CD4-positive, alpha-beta T cell treated with Interleukin-4 for 4 hours (primary cell): ENCODE data around the gene UBN2.
"Not testable (repeated sequence)": the region's sequence is repeated elsewhere in the genome, so short reads cannot be mapped to it uniquely, and the experiment has no call there.

Experiments used
- DNase-seq: peaks from one replicate; pipeline ENCODE4 v3.0.0-alpha.2; 2020

UBN2 gene

DNA sequence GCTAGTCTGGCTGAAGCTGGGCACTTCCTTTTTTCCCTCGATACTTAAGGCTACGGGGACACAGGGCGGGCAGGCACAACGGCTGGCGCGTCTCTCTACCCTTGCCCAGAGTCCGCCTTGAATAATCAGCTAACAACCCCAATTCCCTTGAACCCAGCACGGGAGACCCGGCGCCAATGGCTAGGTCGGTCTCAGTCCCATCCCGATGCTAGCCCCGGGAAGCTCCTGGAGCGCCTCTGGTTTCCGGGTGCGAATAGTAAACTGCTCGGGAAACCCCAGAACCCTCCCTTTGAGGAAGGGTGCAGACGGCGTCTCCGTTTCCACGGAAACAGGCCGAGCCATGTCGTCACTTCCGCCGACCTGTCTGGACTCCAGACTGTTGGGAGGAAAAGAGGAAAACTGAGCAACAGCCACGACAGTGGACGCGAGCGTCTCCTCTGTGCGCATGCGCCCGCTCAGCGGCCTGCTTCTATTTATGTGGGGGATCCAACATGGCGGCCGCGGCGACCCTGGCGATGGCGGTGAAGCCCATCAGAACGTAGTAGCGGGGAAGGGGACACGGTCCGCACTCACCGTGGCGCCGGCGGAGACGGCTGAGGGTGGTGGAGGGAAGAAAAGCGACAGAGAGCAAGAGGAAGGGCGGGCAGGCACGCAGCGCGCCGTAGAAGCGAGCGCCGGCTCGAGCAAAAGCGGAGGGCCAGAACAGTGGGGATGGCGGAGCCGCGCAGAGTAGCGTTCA is at the start of gene UBN2:
TSS of gene UBN2 (plus strand) at position 464 of the 739 bp plus-strand sequence. CDS start at position 712, 248 bp downstream.
- peak; percentile 96 for DNase-seq

DNA sequence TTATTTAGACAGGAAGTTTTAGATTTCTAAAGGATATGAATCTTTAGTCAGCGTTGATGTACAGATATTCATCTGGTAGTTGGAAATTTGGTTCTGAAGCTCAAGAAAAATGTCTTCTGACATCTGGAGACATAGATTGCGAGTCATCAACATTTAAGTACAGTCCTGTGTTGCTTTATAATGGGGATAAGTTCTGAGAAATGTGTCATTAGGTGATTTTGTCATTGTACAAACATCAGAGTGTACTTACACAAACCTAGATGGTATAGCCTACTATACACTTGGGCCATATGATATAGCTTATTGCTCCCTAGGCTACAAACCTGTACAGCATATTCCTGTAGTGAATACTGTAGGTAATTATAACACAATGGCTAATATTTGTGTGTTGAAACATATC is 49.6 kb upstream of the UBN2 start:
- no peak for DNase-seq

DNA sequence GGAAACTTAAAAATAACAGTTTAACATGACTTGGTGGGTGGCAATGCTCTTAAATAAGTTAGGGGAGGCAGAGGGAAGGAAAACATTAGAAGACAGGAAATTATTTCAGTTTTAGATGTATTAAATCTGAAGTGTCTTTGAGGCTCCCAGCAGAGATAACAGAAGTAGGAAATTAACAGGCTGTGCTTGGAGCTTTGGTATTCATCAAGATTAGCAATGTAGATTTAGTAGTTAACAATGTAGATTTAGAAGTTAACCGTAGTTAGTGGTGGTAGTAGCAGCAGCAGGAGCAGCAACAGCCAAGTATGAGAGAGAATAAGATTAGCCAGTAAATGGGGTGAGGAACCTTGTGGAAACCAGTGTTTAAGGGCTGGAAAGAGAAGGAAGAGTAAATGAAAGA is 48.7 kb upstream of the UBN2 start:
- DNase-seq, result no peak

DNA sequence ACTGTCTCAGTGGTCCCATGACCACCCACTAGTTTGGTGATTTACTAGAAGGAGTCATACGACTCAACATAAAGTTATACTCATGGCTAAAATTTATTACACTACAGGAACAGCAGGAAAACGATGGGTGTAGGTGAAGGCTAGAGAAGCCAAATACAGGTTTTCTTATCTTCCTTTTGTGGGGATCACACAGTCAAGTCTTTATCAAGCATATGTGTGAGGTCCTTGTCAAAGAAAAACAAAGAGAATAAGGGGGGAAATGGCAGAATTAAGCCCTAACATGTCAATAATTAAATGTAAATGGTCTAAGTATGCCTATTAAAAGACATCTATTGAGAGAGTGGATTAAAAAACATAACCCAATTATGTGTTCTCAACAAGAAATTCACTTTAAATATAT is 47.8 kb upstream of the UBN2 start:
- no peak for DNase-seq

DNA sequence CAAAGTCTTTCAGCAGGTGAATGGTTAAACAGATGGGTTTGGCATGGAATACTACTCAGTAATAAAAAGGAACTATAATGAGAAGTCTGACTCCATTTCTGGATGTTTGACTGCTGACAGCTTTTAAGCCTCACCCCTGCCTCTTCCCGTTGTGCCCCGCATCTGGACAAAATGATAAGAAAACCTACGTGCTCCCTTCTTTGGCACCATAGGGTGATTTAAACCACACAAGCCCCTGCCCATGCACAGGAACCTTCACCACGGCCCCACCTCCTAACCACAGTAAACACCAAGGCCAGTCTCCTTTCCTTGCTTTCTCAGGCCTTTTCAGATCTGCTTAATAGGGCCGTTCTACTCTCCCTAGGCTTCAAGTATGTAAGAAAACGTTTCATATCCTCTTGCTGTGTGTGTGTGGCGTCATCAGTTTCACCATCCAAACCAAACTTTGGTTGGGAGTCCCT is 47.1 kb upstream of the UBN2 start:
- no peak for DNase-seq

DNA sequence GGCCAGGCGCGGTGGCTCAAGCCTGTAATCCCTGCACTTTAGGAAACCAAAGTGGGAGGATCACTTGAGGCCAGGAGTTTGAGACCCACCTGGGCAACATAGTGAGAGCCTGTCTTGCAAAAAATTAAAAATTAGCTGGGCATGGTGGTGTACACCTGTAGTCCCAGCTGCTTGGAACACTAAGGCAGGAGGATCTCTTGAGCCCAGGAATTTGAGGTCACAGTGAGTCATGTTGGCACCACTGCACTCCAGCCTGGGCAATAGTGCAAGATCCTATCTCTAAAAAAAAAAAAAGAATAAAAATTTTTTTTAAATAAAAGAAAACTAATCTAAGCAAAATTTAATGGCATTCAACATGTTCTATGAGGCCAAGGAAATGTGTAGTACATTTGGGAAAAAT is 44.9 kb upstream of the UBN2 start:
- no peak for DNase-seq

DNA sequence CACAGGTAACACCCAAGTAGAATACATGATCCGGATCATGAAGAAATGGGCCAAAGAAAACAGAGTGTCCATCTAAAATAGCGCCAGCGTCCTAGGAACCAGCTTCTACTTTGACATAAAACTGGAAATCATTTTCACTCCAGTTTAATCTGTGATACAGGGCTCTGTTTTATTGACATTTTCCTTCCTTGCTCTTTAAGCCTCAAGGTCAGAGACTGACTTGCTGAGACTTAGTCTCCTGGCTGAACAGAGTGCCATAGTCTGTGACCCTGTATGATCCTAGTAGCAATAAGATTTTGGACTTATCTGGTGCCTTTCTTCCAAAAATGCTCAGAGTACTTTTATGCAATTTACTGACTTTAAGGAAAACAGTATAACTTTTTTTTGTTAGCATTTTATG is 41.7 kb upstream of the UBN2 start:
- no peak for DNase-seq

DNA sequence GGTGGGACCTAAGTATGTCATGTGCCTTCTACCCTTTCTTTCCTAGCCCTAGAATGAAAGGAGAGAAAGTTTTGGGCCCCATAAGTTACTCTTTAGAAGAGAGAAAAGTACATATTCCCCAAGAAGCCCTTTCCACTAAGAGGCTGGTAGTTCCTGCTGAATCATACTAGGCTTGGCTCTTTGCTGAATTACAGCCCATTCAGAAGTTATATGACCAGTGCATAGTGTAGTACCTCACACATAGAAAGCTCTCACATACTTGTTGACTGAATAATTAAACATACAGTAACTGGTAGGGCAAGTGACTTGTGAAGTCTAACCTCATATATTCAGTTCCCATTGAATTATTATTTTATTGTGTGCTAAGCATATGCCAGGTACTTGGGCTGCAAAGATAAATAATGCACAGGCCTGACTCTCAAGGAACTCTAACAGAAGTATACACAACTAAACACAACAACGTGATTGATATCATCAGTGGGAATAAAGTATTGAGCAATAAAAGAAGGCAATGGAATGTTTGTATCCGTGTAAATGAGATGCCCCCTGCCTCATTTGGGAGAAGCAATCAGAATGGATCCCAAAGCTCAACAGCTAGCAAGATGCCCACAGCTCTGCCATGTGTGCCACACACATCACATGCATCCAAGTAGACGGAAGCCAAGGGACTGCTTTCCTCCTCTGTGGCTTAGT is 38.9 kb upstream of the UBN2 start:
- DNase-seq, result no peak

DNA sequence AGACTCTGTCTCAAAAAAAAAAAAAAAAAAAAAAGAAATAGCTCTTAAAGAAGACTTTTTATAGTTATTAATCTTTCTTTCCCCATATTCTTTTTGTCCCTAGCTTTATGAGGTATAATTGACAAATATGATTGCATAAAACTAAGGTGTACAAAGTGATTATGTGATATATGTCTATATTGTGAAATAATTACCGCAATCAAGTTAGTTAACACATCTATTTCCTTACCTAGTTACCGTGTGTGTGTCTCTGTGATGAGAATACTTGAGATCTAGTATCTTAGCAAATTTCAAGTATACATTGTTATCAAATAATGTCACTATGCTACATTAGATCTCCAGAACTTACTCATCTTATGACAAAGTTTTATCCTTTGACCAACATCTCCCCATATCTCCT is 30.7 kb upstream of the UBN2 start:
- DNase-seq, result no peak

DNA sequence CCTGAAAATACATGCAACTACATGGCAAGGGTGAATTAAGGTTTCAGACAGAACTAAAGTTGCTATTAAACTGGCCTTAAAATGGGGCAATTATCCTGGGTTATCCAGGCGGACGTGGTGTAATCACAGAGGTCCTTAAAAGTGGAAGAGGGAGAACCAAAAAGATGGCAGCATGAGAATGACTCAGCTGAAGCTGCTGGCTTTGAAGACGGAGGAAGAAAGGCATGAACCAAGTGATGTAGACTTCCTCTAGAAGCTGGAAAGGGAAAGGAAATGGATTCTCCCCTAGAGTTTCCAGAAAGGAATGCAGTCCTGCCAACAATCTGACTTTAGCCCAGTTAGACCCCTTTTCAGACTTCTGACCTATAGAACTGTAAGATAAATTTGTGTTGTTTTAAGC is 27.0 kb upstream of the UBN2 start:
- no peak for DNase-seq

DNA sequence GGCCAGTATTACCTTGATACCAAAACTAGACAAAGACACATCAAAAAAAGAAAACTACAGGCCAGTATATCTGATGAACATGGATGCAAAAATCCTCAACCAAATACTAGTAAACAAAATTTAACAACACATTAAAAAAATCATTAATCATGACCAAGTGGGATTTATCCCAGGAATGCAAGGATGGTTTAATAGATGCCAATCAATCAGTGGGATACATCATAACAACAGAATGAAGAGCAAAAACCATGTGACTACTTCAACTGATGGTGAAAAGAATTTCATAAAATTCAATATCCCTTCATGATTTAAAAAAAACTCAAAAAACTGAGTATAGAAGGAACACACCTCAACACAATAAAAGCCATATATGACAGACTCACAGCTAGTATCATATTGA is 25.2 kb upstream of the UBN2 start:
- no peak for DNase-seq

DNA sequence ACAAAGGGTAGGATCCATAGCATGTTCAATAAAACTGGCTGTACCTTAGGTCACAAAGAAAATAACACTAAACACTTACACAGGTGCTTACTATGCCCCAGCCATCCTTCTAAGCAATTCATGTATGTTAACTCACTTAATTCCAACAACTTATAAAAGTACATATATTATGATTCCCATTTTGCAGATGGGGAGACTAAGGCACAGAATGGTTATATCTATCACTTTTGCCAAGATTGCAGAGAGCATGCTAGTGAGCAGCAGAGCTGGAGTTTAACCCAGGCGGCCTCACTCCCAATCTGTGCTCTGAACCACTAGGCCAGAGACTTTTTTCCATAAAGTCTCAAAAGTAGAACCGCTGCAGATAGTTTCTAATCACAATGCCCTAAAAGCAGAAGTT is 18.9 kb upstream of the UBN2 start:
- DNase-seq, result no peak

DNA sequence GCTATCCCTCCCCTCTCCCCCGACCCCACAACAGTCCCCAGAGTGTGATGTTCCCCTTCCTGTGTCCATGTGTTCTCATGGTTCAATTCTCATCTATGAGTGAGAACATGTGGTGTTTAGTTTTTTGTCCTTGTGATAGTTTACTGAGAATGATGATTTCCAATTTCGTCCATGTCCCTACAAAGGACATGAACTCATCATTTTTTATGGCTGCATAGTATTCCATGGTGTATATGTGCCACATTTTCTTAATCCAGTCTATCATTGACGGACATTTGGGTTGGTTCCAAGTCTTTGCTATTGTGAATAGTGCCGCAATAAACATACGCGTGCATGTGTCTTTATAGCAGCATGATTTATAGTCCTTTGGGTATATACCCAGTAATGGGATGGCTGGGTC is 17.5 kb upstream of the UBN2 start:
- DNase-seq, result not testable (repeated sequence)

DNA sequence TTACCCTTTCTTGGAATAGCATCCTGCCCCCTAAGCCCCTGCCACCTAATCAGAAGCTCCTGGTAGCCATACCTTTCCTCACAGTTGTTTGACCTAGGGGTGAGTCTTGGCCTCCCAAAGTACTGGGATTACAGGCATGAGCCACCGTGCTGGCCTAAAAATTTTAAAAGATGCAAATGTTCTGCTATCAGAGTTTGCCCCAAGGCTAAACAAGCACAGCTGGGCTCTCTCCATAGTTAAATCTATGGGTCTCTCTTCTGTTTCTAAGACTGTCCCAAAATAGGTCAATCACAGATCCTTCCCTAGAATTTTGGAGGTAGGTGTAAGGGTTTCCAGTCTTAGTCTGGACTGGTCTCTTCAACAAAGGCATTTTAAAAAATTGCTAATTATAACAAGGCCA is 12.9 kb upstream of the UBN2 start:
- DNase-seq, result no peak

DNA sequence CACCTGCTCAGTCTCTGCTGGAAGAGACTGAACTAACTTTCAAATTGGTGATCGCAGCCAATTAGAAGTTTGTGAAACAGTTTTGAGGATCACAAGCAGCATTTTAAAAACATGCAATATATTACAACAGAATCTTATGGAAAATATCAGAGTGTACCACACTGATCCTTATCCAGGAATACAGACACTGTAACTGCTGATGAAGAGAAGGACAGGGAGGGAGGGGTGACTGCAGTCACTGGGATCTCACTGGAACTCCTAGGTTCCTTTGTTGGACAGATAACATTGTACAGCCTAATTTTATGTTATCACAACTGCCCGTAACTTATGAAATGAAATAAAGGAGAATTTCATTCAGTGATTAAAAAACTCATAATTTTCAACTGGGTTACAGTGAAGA is 6.8 kb upstream of the UBN2 start:
- DNase-seq, result no peak

DNA sequence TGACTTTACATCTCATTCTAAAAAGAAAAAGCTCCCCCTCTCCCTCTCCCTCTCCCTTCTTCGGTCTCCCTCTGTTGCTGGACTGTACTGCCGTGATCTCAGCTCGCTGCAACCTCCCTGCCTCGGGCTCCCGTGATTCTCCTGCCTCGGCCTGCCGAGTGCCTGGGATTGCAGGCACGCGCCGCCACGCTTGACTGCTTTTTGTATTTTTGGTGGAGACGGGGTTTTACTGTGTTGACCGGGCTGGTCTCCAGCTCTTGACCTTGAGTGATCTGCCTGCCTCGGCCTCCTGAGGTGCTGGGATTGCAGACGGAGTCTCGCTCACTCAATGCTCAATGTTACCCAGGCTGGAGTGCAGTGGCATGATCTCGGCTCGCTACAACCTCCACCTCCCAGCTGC is 6.2 kb upstream of the UBN2 start:
- not testable (repeated sequence) for DNase-seq

DNA sequence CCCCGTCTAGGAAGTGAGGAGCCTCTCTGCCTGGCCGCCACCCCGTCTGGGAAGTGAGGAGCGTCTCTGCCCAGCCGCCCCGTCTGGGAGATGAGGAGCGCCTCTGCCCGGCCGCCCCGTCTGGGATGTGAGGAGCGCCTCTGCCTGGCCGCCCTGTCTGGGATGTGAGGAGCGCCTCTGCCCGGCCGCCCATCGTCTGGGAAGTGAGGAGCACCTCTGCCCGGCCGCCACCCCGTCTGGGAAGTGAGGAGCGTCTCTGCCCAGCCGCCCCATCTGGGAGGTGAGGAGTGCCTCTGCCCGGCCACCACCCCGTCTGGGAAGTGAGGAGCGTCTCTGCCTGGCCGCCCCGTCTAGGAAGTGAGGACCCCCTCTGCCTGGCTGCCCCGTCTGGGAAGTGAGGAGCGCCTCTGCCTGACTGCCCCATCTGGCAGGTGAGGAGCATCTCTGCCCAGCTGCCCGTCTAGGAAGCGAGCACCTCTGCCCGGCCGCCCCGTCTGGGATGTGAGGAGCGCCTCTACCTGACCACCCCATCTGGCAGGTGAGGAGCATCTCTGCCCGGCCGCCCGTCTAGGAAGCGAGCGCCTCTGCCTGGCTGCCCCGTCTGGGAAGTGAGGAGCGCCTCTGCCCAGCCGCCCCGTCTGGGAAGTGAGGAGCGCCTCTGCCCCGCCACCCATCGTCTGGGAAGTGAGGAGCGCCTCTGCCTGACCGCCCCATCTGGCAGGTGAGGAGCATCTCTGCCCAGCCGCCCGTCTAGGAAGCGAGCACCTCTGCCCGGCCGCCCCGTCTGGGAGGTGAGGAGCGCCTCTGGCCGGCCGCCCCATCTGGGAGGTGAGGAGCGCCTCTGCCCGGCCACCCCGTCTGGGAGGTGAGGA is 5.5 kb upstream of the UBN2 start:
- not testable (repeated sequence) for DNase-seq

DNA sequence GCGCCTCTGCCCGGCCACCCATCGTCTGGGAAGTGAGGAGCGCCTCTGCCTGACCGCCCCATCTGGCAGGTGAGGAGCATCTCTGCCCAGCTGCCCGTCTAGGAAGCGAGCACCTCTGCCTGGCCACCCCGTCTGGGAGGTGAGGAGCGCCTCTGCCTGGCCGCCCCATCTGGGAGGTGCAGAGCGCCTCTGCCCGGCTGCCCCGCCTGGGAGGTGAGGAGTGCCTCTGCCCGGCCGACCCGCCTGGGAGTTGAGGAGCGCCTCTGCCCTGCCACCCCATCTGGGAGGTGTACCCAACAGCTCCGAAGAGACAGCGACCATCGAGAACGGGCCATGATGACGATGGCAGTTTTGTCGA is 4.9 kb upstream of the UBN2 start:
- DNase-seq, result not testable (repeated sequence)

DNA sequence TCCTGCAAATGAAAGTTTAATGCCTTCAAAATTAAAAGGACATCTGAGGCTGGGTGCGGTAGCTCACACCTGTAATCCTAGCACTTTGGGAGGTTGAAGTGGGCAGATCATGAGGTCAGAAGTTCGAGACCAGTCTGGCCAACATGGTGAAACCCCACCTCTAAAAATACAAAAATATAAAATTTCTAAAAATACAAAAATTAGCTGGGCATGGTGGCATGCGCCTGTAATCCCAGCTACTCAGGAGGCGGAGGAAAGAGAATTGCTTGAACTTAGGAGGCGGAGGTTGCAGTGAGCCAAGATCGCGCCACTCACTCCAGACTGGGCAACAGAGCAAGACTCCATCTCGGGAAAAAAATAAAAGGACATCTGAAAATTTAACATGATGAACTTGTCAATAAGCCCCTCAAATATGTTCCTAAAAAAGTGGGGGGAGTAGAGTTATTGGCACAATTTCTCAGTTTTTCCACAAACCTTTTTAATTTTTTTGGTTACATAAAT is 4.0 kb upstream of the UBN2 start:
- DNase-seq, result not testable (repeated sequence)

DNA sequence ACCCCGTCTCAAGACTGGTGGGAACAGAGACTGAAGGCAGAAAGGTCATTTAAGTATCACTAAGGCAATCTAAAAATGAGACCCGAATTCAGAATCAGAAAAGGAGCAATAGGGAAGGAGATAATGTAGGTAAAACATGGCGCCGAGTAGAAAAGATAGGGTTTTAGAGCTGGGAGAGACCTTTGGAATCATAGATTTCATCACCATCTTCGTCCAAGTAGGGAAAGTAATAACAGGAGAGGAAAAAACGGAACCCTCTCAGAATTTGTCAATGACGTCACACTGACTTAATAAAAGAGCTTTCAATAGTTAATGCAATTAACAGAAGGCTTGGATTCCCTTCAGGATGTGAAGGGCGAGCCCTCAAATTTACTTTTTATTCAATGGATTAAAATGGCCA is 1.0 kb upstream of the UBN2 start:
- DNase-seq, result no peak

DNA sequence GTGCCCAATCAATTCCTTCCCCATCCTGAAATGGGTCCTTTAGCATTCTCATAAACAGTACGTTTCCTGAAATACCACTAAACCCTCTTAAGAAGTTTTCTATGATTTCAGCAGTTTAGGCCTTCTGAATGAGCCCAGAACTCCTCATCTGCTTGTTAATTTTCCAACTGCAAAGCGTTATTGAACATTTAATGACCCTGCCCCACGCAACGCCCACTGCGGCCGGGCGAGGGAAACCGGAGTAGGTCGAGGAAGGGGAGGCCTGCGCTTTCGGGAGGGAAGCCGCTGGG is 608 bp upstream of the UBN2 start:
- DNase-seq, result no peak

DNA sequence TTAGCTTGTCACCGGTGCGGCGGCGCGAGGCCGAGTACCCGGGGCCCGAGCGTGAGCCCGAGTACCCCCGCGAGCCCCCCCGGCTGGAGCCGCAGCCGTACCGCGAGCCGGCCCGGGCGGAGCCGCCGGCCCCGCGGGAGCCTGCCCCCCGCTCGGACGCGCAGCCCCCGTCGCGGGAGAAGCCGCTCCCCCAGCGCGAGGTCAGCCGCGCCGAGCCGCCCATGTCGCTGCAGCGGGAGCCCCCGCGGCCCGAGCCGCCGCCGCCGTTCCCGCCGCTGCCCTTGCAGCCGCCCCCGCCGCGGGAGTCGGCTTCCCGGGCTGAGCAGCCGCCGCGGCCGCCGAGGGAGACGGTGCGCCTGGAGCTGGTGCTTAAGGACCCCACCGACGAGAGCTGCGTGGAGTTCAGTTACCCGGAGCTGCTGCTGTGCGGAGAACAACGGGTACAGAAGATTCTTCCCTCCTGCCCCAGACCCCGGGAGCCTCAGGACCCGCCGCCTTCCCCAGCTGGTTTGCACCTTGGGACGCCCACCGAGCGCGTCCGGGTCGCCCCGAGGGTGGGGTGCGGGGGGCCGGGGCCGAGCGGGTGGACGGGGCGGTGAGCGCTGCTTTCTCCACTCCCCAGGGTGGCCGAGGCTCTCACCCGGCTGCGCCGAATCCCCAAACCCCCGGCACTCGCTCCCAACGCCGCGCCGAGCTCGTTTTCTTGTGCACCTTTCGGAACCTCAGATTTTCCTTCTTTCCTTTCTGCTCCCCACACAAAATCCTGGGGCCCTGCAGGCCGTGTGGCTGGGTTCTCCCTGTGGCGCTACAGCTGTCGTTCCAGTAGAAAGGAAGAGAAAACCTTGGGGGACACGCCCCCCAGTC is 708 bp downstream of the UBN2 start:
- no peak for DNase-seq

DNA sequence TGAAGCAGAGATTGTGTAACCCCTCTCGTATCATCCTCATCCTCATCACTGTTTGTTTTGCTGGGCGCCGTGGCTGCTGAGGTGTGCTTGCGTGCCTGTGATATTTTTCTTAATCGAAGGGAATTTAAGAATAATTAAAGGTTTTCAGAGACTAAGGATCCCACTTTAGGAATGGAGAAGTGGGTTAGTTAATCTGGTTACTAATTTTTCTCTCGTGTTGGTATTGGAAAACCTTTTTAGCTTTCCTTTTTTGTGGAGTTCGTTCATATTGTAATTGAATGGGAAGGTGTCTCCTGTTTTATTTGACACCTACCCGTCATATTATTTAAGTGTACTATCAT is 1.3 kb downstream of the UBN2 start:
- no peak for DNase-seq
